DOHH2 (cell line): ENCODE data around the gene KCNMB3.

Experiments
- H3F3A ChIP-seq: fragments of 200-600 bp; sonication (generic), shearing (Covaris generic); 2 replicates; pipeline ENCODE4 v1.6.0; 2016; ENCODE audit warnings: antibody characterized with exemption, mild to moderate bottlenecking; ENCODE audit not compliant: control insufficient read depth, insufficient read depth
- H3K27ac ChIP-seq: fragments of 200-600 bp; sonication (generic); 2 replicates; pipeline ENCODE4 v1.5.1; 2014; ENCODE audit warnings: low read depth, mild to moderate bottlenecking, low read length, moderate library complexity
- H3K27me3 ChIP-seq: fragments of 200-600 bp; sonication (generic); 2 replicates; pipeline ENCODE4 v1.6.1; 2014; ENCODE audit warnings: mild to moderate bottlenecking, low read length, mixed read lengths; ENCODE audit not compliant: control insufficient read depth
- H3K36me3 ChIP-seq: fragments of 200-600 bp; sonication (generic); 2 replicates; pipeline ENCODE4 v1.6.1; 2014; ENCODE audit warnings: mild to moderate bottlenecking, low read length, moderate library complexity, mixed read lengths; ENCODE audit not compliant: control insufficient read depth
- H3K4me1 ChIP-seq: fragments of 200-600 bp; sonication (generic); 2 replicates; pipeline ENCODE4 v1.6.1; 2014; ENCODE audit warnings: mild to moderate bottlenecking, low read length, mixed read lengths; ENCODE audit not compliant: control insufficient read depth
- H3K4me2 ChIP-seq: fragments of 200-600 bp; sonication (generic); 2 replicates; pipeline ENCODE4 v1.6.0; 2014; ENCODE audit warnings: mild to moderate bottlenecking, low read length, moderate library complexity
- H3K4me3 ChIP-seq: fragments of 200-600 bp; sonication (generic); 2 replicates; pipeline ENCODE4 v1.5.1; 2014; ENCODE audit warnings: mild to moderate bottlenecking, low read length, mixed read lengths
- H3K79me2 ChIP-seq: fragments of 200-600 bp; sonication (generic); 2 replicates; pipeline ENCODE4 v1.6.1; 2014; ENCODE audit warnings: mild to moderate bottlenecking, low read length, mixed read lengths; ENCODE audit not compliant: control insufficient read depth
- H3K9me2 ChIP-seq: fragments of 200-600 bp; sonication (generic); replicated peaks from 2 replicates; pipeline ENCODE4 v1.6.1; 2014; ENCODE audit warnings: mild to moderate bottlenecking, low read length, mixed read lengths; ENCODE audit not compliant: control insufficient read depth
- H3K9me3 ChIP-seq: fragments of 200-600 bp; sonication (generic); 2 replicates; pipeline ENCODE4 v1.6.1; 2014; ENCODE audit warnings: antibody characterized with exemption, low read length, mixed read lengths; ENCODE audit not compliant: control insufficient read depth, insufficient read depth
- H4K20me1 ChIP-seq: fragments of 200-600 bp; sonication (generic); 2 replicates; pipeline ENCODE4 v1.6.0; 2014; ENCODE audit warnings: low read depth, mild to moderate bottlenecking, antibody characterized with exemption, low read length, moderate library complexity; ENCODE audit not compliant: control insufficient read depth, insufficient read depth
- CTCF ChIP-seq: fragments of 200-600 bp; sonication (generic); IDR thresholded peaks from one replicate; pipeline ENCODE4 v1.5.1; 2014; ENCODE audit warnings: antibody characterized with exemption, mild to moderate bottlenecking, low read depth, low read length; ENCODE audit not compliant: poor library complexity, severe bottlenecking
- EZH2phosphoT487 ChIP-seq: fragments of 200-600 bp; sonication (generic); IDR thresholded peaks from 2 replicates; pipeline ENCODE4 v1.6.1; 2017; ENCODE audit warnings: borderline replicate concordance, mild to moderate bottlenecking, antibody characterized with exemption, low read length, moderate library complexity, mixed read lengths

Gene KCNMB3

GRCh38 chr3:179196700-179197099 is 54.2 kb downstream of the KCNMB3 start:
- H3K4me1 ChIP-seq: peaks cover 16% of the 10 kb centered on the region
- H3K9me3 ChIP-seq: no peaks in the 10 kb centered on the region
- H3K27me3 ChIP-seq: no peaks in the 10 kb centered on the region
- no peak overlapping the region for H3K27ac ChIP-seq
- peaks cover 50% of the 10 kb centered on the region for H3K79me2 ChIP-seq
- TF ChIP-seq CTCF (no peak), EZH2phosphoT487 (no peak)
- peaks cover 9% of the 10 kb centered on the region for H3K36me3 ChIP-seq
- no peaks in the 10 kb centered on the region; the same call in 1 of the 2 replicates for H4K20me1 ChIP-seq
- no peaks in the 10 kb centered on the region for H3F3A ChIP-seq
- no peak overlapping the region for H3K4me3 ChIP-seq
- no peaks in the 10 kb centered on the region for H3K9me2 ChIP-seq
- no peak overlapping the region for H3K4me2 ChIP-seq

- no peak overlapping the region for H3K4me2 ChIP-seq
- peaks cover 52% of the 10 kb centered on the region for H3K79me2 ChIP-seq
- H3K27ac ChIP-seq: no peak overlapping the region
- H3K4me1 ChIP-seq: peaks cover 16% of the 10 kb centered on the region
- H3K36me3 ChIP-seq: peaks cover 8% of the 10 kb centered on the region
- H3K27me3 ChIP-seq: no peaks in the 10 kb centered on the region
- no peaks in the 10 kb centered on the region for H3F3A ChIP-seq
- no peaks in the 10 kb centered on the region for H3K9me2 ChIP-seq
- no peak overlapping the region for H3K4me3 ChIP-seq
- H4K20me1 ChIP-seq: no peaks in the 10 kb centered on the region; the same call in 1 of the 2 replicates
- no peaks in the 10 kb centered on the region for H3K9me3 ChIP-seq
- TF ChIP-seq EZH2phosphoT487 (no peak), CTCF (no peak)
These were observed 54.8 kb downstream of the KCNMB3 start for GRCh38 chr3:179196098-179196497.

- no peaks in the 10 kb centered on the region for H3F3A ChIP-seq
- H3K79me2 ChIP-seq: peaks cover 63% of the 10 kb centered on the region
- H3K27ac ChIP-seq: no peak overlapping the region
- H3K4me3 ChIP-seq: no peak overlapping the region
- H3K4me2 ChIP-seq: no peak overlapping the region
- no peak for TF ChIP-seq CTCF
- no peak for TF ChIP-seq EZH2phosphoT487
- H3K9me2 ChIP-seq: no peaks in the 10 kb centered on the region
- no peaks in the 10 kb centered on the region for H3K27me3 ChIP-seq
- no peaks in the 10 kb centered on the region for H3K9me3 ChIP-seq
- H3K36me3 ChIP-seq: no peaks in the 10 kb centered on the region
- H3K4me1 ChIP-seq: peaks cover 17% of the 10 kb centered on the region
- no peaks in the 10 kb centered on the region; the same call in 1 of the 2 replicates for H4K20me1 ChIP-seq
These were observed 56.0 kb downstream of the KCNMB3 start for GRCh38 chr3:179194931-179195330.
